ENCODE results near the gene ZNF138.
A peak's percentile ranks its signal among the peaks of the same experiment; 100 is the strongest.
"Not testable (repeated sequence)": the region's sequence is repeated elsewhere in the genome, so short reads cannot be mapped to it uniquely, and the experiment has no call there.

The ZNF138 gene

GRCh38 chr7:64794171-64794844, at the start of gene ZNF138:
Gene ZNF138 (plus strand): TSS chr7:64794428. CDS start chr7:64794569, 141 bp downstream.
- Histone ChIP-seq H3K4me1 (ENCODE audit: insufficient read depth, low read length) (peaks cover 11% of the 10 kb centered on the region), H3K4me3 (ENCODE audit: low read length) (peak within 1 kb of the TSS; percentile 70), H3K9me3 (ENCODE audit: low read length) (peaks cover 15% of the 10 kb centered on the region), H2AFZ (ENCODE audit: low read depth, low read length) (peak within 1 kb of the TSS; percentile 57), H3K36me3 (ENCODE audit: insufficient read depth, low read length) (peaks cover 26% of the 10 kb centered on the region), H3K27me3 (ENCODE audit: insufficient read depth, low read length) (no peaks in the 10 kb centered on the region)

GRCh38 chr7:64744680-64745079, 49.5 kb upstream of the ZNF138 start:
- Histone ChIP-seq H3K36me3 (ENCODE audit: insufficient read depth, low read length) (no peaks in the 10 kb centered on the region), H2AFZ (ENCODE audit: low read depth, low read length) (no peak overlapping the region), H3K27me3 (ENCODE audit: insufficient read depth, low read length) (no peaks in the 10 kb centered on the region), H3K4me1 (ENCODE audit: insufficient read depth, low read length) (no peaks in the 10 kb centered on the region), H3K9me3 (ENCODE audit: low read length) (no peaks in the 10 kb centered on the region), H3K4me3 (ENCODE audit: low read length) (no peak overlapping the region)

DNA sequence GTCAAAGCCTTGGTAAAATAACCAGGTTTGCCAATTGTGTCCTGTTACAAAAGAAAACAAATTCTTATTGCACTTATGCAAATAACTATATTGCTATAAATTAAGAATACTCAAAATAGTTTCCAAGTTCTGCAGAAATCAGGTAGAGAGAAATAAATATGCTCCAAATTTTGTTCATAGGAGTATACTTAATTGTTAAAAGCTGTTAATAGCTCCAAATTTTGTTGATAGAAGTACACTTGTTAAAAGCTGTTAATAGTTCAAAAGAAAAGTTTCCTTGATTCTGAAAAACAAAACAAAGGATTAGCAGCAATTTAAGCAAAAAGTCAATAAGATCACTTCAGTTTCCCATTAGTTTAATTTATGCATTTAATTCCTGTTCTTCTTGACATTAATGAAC, 46.4 kb upstream of the ZNF138 start:
- H3K4me1 ChIP-seq (ENCODE audit: insufficient read depth, low read length) = no peaks in the 10 kb centered on the region
- H3K36me3 ChIP-seq (ENCODE audit: insufficient read depth, low read length) = no peaks in the 10 kb centered on the region
- H3K4me3 ChIP-seq (ENCODE audit: low read length) = no peak overlapping the region
- no peaks in the 10 kb centered on the region for H3K9me3 ChIP-seq (ENCODE audit: low read length)
- no peaks in the 10 kb centered on the region for H3K27me3 ChIP-seq (ENCODE audit: insufficient read depth, low read length)
- no peak overlapping the region for H2AFZ ChIP-seq (ENCODE audit: low read depth, low read length)

DNA sequence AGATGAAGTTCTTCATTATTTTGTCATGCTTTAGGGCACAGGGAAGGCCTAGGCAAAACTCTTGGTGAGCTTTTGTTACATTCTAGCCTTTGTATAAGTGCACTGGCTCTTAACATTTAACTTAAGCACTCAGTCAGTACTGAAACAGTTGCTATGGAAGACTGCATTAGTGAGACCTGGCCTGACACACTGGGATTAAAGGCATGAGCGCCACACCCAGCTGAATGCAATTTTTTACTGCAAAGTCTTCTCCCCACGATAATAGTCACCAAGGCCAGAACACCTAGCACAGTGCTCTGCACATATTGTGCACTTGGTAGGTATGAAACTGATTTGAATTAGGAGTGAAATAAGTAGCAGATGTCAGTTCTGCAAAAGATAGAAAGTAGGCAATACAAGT, 41.2 kb upstream of the ZNF138 start:
- Histone ChIP-seq H3K36me3 (ENCODE audit: insufficient read depth, low read length) (no peaks in the 10 kb centered on the region), H3K27me3 (ENCODE audit: insufficient read depth, low read length) (no peaks in the 10 kb centered on the region), H3K9me3 (ENCODE audit: low read length) (no peaks in the 10 kb centered on the region), H3K4me1 (ENCODE audit: insufficient read depth, low read length) (peaks cover 4% of the 10 kb centered on the region), H3K4me3 (ENCODE audit: low read length) (no peak overlapping the region), H2AFZ (ENCODE audit: low read depth, low read length) (no peak overlapping the region)

GRCh38 chr7:64755865-64756264, 38.4 kb upstream of the ZNF138 start:
- Histone ChIP-seq H3K9me3 (ENCODE audit: low read length) (no peaks in the 10 kb centered on the region), H3K4me3 (ENCODE audit: low read length) (no peak overlapping the region), H3K27me3 (ENCODE audit: insufficient read depth, low read length) (no peaks in the 10 kb centered on the region), H3K36me3 (ENCODE audit: insufficient read depth, low read length) (no peaks in the 10 kb centered on the region), H3K4me1 (ENCODE audit: insufficient read depth, low read length) (peaks cover 4% of the 10 kb centered on the region), H2AFZ (ENCODE audit: low read depth, low read length) (no peak overlapping the region)

- H2AFZ ChIP-seq (ENCODE audit: low read depth, low read length) = no peak overlapping the region
- H3K9me3 ChIP-seq (ENCODE audit: low read length) = no peaks in the 10 kb centered on the region
- no peak overlapping the region for H3K4me3 ChIP-seq (ENCODE audit: low read length)
- H3K36me3 ChIP-seq (ENCODE audit: insufficient read depth, low read length) = no peaks in the 10 kb centered on the region
- H3K4me1 ChIP-seq (ENCODE audit: insufficient read depth, low read length) = peaks cover 4% of the 10 kb centered on the region
- H3K27me3 ChIP-seq (ENCODE audit: insufficient read depth, low read length) = no peaks in the 10 kb centered on the region
These were observed 36.1 kb upstream of the ZNF138 start for GRCh38 chr7:64758151-64758550.

DNA sequence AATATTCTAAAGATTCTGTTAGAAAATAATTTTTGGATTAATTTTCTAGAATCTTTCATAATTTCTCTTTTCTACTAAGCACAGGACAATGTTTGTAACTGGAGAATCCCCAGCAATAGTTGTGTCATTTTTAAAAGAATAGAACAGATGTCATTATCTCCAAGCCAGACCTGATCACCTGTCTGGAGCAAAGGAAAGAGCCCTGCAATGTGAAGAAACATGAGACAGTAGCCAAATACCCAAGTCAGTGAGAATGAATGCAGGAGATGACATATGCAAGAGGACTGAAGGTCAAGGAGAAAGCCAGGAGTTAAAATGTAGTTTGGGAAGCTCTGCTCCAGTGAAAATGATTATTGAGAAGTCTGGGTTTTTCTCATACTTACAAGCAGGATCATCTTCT, 25.4 kb upstream of the ZNF138 start:
- no peaks in the 10 kb centered on the region for H3K4me1 ChIP-seq (ENCODE audit: insufficient read depth, low read length)
- H3K4me3 ChIP-seq (ENCODE audit: low read length) = no peak overlapping the region
- H3K36me3 ChIP-seq (ENCODE audit: insufficient read depth, low read length) = no peaks in the 10 kb centered on the region
- H3K27me3 ChIP-seq (ENCODE audit: insufficient read depth, low read length) = peaks cover 2% of the 10 kb centered on the region
- H3K9me3 ChIP-seq (ENCODE audit: low read length) = no peaks in the 10 kb centered on the region
- no peak overlapping the region for H2AFZ ChIP-seq (ENCODE audit: low read depth, low read length)

DNA sequence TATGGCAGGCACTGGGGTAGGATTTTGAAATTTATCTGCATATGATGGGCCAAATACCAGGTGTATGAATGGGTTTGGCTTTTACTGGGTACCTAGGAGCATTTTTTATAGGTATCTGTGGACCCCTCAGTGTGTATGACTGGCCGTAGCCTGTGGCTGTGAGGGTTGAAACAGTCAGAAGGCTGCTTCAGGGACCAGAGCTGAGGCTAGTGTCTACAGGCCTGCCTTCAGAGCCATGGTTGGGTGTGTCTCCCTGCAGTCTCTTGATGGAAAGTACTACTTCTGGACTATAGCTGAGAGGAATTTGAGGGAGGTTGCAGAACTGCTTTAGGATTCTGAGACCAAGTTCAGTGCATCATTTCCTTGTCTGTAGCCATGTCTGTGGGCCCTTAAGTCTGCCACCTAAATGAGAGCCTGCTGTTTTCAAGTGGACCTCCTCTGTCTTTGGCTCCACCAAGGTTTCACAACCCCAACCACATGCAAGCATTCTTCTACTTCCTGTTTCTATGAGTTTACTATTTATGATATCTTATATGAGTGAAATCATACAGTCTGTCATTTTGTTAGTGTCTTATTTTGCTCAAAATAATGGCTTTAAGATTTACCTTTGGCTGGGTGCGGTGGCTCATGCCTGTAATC, 19.9 kb upstream of the ZNF138 start:
- Histone ChIP-seq H3K9me3 (ENCODE audit: low read length) (no peaks in the 10 kb centered on the region), H2AFZ (ENCODE audit: low read depth, low read length) (no peak overlapping the region), H3K4me1 (ENCODE audit: insufficient read depth, low read length) (no peaks in the 10 kb centered on the region), H3K36me3 (ENCODE audit: insufficient read depth, low read length) (no peaks in the 10 kb centered on the region), H3K27me3 (ENCODE audit: insufficient read depth, low read length) (no peaks in the 10 kb centered on the region), H3K4me3 (ENCODE audit: low read length) (no peak overlapping the region)

- Histone ChIP-seq H2AFZ (ENCODE audit: low read depth, low read length) (no peak overlapping the region), H3K4me1 (ENCODE audit: insufficient read depth, low read length) (no peaks in the 10 kb centered on the region), H3K36me3 (ENCODE audit: insufficient read depth, low read length) (no peaks in the 10 kb centered on the region), H3K4me3 (ENCODE audit: low read length) (no peak overlapping the region), H3K27me3 (ENCODE audit: insufficient read depth, low read length) (no peaks in the 10 kb centered on the region), H3K9me3 (ENCODE audit: low read length) (no peaks in the 10 kb centered on the region)
These were observed 18.9 kb upstream of the ZNF138 start for GRCh38 chr7:64775289-64775688.

DNA sequence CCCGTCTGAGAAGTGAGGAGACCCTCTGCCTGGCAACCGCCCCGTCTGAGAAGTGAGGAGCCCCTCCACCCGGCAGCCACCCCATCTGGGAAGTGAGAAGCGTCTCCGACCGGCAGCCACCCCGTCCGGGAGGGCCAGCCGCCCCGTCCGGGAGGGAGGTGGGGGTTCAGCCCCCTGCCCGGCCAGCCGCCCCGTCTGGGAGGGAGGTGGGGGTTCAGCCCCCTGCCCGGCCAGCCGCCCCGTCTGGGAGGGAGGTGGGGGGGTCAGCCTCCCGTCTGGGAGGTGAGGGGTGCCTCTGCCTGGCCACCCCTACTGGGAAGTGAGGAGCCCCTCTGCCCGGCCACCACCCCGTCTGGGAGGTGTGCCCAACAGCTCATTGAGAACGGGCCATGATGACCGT, 9.4 kb upstream of the ZNF138 start:
- H3K4me3 ChIP-seq (ENCODE audit: low read length); H3K4me1 ChIP-seq (ENCODE audit: insufficient read depth, low read length); H3K27me3 ChIP-seq (ENCODE audit: insufficient read depth, low read length); H2AFZ ChIP-seq (ENCODE audit: low read depth, low read length); H3K36me3 ChIP-seq (ENCODE audit: insufficient read depth, low read length); H3K9me3 ChIP-seq (ENCODE audit: low read length): not testable (repeated sequence)

DNA sequence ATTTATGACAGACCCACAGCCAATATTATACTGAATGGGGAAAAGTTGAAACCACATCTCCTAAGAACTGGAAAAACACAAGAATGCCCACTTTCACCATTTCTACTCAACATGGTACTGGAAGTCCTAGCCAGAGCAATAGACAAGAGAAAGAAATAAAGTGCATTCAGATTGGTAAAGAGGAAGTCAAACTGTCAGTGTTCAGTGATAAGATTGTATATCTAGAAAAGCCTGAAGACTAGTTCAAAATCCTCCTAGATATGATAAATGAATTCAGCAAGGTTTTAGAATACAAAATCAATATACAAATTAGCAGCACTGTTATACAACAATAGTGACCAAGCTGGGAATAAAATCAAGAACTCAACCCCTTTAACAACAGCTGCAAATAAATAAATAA, 6.9 kb upstream of the ZNF138 start:
- Histone ChIP-seq H3K27me3 (ENCODE audit: insufficient read depth, low read length) (no peaks in the 10 kb centered on the region), H2AFZ (ENCODE audit: low read depth, low read length) (no peak overlapping the region), H3K4me1 (ENCODE audit: insufficient read depth, low read length) (no peaks in the 10 kb centered on the region), H3K4me3 (ENCODE audit: low read length) (no peak overlapping the region), H3K36me3 (ENCODE audit: insufficient read depth, low read length) (no peaks in the 10 kb centered on the region), H3K9me3 (ENCODE audit: low read length) (no peaks in the 10 kb centered on the region)

GRCh38 chr7:64789241-64789640, 5.0 kb upstream of the ZNF138 start:
- not testable (repeated sequence) for H2AFZ ChIP-seq (ENCODE audit: low read depth, low read length)

DNA sequence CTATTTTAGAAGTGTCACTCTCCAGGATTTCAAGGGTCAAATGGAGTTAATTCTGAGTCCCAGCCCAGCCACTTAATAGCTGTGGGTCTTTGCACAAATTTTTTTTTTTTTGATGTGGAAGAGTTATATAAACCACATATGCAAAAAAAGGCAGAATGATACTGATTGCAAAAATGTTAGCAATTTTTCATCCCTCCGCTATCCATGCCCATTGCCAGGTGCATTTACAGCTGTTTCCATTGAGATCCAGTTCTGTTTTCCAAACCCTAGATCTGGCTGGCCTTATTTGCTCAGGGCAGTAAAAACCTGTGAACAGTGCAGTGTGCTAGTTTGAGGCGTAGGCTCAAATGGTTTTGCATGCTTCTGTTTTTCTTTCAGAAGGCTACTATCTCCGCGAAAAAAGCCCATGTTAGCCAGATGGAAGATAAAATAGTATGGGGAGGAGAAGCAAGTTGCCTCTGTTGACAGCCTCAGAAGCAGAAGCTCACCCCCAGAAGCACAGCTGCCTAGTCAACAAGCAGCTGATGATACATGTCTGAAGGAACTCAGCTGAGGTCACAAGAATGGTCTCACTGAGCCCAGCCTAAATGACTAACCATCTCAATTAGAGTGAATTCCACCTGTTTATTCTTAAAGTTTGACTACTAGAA, 997 bp upstream of the ZNF138 start:
- Histone ChIP-seq H2AFZ (ENCODE audit: low read depth, low read length) (no peak overlapping the region), H3K4me1 (ENCODE audit: insufficient read depth, low read length) (peaks cover 11% of the 10 kb centered on the region), H3K9me3 (ENCODE audit: low read length) (peaks cover 12% of the 10 kb centered on the region), H3K4me3 (ENCODE audit: low read length) (no peak overlapping the region), H3K27me3 (ENCODE audit: insufficient read depth, low read length) (no peaks in the 10 kb centered on the region), H3K36me3 (ENCODE audit: insufficient read depth, low read length) (peaks cover 19% of the 10 kb centered on the region)

More at GRCh38 chr7:64789241-64789640, 5.0 kb upstream of the ZNF138 start:
- not testable (repeated sequence) for H3K9me3 ChIP-seq (ENCODE audit: low read length); H3K27me3 ChIP-seq (ENCODE audit: insufficient read depth, low read length); H3K4me1 ChIP-seq (ENCODE audit: insufficient read depth, low read length); H3K4me3 ChIP-seq (ENCODE audit: low read length); H3K36me3 ChIP-seq (ENCODE audit: insufficient read depth, low read length)

Measured in neuron (in vitro differentiated cells).